NCI-H1048 (cell line): ENCODE measurements around the gene LHX3.

ENCODE experiments used
- DNase-seq: peaks from one replicate; lab custom pipeline; 2025; lab: John Stamatoyannopoulos, UW

The LHX3 gene

DNA sequence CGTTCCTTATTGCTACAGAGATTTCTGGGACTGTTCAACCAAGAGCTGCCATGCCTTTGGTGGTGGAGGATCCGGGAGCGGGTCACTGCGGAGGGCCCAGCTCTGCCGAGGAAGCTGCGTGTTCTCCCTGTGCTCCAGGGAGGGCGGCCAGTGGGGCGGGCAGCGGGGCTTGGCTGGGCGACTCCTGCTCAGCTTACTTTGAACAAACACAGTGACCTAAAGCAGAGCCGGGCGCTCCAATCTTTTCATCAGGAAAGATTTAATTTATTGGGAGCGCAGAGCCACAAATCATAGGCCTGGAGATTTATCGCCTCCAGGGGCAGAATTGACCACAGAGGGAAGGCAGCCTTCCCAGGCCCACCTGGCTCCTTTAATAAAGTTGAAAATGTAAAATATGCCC, 27.7 kb downstream of the LHX3 start:
- DNase-seq = no peak

DNA sequence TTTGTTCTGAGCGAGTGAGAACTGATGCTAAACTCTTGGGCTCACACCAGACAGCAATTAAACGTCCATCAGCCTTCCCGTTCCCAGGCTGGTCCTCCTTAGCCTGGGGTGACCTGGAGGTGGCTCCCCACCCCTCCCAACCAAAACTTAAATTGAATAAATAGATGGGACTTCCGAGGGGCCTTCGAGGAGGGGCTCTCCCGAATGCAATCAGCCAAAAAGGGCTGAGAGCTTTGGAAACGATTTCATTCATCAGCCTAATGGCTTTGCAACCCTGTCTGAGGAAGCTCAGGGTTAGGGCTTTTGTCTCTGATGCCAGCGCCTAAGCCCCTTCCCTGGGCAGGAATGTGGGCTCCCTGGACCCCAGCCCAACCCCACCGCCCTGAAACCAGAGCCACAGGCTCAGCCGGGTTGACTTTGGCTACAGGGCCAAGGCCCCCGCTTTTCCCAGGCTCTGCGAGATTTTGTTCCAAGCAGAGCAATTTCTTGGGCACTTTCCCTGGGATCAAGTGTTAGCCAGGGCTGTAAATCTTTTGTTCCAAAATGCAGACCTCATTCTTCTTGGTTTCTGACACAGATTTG, 29.2 kb downstream of the LHX3 start:
- no peak for DNase-seq

DNA sequence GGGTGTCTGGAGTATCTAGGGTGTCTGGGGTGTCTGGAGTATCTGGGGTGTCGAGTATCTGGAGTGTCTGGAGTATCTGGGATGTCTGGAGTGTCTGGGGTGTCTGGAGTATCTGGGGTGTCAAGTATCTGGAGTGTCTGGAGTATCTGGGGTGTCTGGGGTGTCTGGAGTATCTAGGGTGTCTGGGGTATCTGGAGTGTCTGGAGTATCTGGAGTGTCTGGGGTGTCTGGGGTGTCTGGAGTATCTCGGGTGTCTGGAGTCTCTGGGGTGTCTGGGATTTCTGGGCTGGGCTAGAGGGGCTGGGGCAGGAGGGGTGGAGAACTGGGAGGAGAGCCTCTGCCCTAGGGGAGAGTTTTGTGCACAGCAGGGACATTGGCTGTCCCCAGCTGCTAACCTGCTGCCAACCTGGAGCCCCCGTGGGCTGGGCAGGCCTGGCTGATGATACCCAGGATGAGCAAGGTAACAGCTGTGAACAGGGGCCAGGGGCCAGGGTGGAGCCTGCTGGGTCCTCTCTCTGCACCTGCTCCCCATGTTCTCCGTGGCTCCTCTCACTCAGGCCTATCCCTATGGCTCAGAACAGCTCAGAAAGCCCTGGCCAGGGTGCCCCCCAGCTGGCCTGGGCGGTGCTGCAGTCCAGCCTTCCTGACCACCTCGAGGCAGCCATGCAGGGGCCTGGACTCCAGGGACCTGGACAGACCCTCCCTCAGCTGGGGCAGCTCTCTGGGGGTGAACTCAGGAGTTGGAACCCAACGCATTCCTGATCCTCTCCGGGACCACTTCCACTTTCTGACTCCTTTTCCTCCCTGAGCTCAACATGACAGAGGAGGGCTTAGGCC, 29.9 kb downstream of the LHX3 start:
- no peak for DNase-seq

DNA sequence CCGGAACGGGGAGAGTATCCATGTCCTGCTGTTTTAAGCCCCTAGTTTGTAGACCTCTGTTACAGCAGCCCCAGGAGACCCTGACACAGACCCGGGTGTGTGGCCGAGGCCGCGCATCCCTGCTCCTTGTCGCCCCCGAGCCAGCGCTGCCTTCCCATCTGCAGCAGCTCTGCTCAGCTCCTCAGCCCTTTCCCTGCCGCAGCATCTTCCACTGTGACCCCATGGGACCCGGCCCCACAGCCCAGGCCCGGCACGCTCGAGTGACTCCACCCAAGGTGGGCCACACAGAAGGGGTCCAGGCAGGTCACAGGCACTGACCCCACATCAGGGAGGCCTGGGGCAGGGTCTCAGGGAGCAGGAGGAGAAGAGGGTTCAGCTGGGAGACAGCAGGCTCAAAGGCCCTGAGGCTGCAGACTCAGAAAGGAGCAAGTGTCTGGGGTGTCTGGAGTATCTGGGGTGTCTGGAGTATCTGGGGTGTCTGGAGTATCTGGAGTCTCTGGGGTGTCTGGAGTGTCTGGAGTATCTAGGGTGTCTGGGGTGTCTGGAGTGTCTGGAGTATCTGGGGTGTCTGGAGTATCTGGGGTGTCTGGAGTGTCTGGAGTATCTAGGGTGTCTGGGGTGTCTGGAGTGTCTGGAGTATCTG, 31.2 kb downstream of the LHX3 start:
- no peak for DNase-seq

DNA sequence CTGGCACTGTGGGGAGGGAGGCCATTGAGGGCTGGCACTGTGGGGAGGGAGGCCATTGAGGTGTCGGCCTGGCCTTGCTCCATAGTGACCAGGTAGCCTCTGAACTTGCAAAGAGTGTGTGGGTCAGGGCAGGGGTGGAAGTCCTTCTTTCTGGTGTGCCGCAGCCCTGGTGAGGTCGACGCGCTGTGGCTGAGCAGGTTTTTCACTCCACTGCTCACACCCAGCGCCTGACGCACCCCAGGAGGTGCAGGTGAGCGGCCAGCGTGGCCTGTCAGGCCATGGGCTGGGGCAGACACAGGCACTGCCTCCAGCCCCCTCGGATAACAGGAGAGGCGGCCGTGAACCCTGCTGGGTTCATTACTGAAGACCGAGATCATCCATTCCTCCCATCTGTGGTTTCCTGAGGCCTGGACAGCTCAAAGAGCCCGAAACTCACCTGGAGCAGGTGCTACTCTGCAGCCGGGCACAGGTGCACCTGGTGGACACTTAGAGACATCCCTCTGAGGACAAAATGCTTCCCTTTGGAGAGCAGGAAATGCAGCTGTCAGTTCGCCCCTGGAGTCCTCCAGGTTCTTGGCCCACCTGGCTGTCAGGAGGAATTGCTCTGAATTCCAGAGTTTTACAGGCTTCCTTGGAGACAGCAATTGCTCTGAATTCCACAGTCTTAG, 32.4 kb downstream of the LHX3 start:
- no peak for DNase-seq

DNA sequence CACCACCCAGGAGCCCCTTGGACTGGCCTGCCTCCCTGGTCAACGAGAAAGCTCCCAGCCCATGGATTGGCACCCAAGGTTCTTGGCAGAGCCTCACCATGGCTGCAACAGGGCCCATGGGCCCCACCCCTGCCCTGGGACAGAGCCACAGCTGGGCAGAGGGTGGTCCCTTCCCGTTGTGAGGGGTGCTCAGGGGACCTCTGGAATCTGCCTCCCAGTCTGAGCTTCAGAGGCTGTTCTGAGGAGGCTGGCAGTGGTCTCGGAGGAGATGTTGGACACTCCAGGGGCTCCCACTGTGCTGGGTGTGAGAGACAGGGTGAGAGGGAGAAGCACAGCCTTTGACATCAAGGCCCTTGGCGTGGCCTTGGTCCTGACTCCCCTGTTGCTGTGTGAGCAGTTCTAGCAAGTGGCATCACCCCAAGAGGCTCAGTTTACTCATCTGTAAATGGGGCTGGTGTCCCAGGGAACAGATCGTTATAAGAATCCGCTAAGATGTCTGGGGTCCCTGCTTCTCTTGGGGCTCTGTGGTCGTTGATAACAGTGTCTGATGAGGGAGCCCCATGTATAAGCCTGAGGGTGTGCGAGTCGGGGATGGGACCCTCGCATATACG, 33.0 kb downstream of the LHX3 start:
- DNase-seq = no peak

DNA sequence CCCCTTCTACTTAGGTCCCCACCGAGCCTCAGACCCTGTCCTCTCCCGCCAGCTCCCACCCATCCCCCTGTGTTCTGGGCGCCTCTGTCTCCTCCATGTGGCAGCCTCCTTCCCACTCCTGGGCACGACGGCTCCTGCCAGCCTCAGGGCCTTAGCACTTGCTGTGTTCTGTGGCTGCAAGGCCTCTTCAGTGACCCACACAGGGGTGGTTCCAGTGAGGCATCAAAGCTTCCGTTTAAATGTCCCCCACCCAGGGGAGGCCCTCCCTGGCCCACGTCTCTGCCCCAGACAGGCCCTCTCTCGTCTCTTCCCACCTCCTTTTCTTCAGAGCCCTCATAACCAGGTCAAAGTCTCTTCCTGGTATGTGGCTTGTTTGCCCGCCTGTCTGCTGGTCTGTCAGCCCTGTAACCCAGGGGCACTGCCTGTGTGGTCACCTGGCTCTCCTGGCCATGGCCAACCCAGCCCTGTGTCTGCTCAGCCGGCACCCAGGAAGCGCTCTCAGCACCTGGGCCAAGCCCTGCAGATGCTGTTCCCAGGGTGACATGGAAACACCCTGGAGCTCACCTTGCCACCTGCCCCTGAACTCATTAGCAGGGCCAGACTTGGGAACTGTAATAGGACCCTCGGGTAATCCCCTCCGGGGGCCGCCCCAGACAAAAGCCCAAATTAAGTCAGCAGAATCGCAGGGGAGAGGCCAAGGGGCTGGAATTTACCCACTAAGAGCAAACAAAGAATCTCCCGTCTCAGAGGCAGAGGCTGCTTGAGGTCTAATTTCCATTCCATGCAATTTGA, 33.7 kb downstream of the LHX3 start:
- DNase-seq = no peak

DNA sequence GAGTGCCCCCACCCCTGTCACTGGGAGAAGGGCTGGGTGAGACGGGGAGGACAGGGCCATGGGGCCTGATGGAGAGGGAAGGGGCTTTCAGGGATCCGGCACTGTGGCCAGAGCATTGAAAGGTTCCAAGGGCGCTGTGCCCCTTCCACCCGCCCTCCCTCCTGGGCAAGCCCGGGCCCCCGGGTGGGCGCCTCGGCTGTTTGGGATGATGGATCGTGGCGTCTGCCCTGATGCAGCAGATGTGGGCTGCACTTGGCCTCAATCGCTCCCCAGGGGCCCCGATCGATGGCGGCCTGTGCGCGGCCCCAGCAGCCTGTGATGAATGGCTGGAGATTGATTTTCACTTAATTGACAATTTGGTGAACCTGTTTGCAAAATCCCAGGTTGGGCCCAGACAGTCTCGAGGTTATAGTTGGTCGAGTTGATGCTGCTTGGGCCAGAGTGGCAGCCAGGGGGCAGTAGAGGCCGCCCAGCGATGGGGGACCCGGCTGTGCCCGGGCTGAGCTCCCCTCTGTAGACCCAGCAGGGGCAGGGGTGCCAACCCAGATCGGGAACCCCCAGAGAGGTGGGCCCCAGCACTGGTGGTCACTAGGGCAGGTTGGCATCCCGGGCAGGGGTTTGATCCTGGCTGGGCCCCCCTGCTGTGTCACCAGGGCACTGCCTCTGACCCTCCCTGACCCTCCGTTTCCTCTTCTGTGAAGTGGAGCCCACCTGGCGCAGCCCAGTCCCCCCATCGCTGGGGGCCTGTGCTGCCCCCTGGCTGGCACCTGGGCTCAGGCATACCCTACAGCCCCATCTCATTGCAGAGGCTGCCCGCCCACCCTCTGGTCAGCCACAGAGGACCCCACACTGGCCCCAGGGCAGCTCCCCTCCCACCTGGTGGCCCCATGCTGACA, 34.7 kb downstream of the LHX3 start:
- DNase-seq = no peak

DNA sequence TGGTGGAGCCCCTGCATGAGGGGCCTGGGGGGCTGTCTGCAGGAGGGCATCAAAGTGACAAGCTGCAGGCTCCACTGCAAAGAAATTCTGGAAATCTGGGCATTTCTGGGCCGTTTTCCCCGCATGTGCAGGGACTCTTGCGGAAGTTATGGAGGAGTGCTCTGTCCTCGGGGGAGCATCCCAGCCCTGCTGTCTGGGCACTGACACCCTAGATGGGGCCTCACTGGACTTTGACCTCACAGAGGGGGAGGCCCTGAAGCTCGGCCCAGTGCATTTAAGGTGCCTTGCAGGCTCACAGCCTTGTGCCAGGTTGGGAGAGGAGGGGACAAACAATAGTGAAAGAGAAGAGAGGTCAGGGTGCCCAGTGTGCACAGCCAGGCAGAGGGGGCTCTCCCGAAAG, 35.4 kb downstream of the LHX3 start:
- DNase-seq = no peak

DNA sequence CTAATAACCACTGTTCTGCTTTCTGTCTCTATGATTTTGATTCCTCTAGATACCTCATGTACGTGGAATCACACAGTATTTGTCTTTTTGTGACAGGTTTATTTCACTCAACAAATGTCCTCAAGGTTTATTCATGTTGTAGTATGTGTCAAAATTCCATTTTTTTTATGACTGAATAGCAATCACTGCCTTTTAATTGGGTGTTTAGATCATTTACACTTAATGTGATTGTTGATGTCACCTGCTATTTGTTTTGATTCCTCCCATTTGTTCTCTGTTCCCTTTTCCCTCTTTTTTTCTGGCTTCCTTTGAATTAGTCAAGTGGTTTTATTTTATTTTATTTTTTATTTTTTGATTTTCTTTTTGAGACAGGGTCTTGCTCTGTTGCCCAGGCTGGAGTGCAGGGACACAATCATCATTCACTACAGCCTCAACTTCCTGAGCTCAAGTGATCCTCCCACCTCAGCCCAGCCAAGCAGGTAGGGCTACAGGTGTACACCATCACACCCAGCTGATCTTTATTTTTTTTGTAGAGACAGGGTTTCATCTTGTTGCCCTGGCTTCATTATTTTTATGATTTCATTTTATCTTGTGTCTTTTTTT, 41.6 kb downstream of the LHX3 start:
- DNase-seq = no peak

DNA sequence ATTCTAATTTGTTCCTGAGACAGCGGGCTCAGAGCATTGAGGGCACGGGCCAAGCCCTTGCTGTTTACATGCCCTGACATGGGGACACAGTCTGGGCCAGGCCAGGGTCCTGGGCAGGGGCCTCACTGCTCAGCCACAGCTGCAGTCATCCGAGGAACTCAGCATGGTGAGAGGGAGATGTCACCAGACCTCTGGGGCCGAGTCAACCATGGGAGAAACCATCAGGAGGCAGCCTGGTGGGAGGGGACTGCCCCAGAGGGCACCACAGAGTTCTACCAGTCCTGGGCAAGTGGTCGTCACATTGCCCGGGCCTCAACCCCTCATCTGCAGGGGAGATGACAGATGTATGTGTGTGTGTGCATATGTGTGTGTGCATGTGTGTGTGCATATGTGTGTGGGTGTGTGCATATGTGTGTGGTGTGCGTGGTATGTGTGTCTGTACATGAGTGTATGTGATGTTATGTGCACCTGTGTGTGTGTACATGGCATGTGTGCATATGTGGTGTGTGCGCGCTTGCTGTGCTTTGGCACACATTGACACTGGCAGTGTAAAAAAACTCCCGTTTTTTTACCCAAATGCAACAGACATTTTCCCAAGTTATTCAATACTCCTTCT, 43.8 kb downstream of the LHX3 start:
- DNase-seq = no peak

DNA sequence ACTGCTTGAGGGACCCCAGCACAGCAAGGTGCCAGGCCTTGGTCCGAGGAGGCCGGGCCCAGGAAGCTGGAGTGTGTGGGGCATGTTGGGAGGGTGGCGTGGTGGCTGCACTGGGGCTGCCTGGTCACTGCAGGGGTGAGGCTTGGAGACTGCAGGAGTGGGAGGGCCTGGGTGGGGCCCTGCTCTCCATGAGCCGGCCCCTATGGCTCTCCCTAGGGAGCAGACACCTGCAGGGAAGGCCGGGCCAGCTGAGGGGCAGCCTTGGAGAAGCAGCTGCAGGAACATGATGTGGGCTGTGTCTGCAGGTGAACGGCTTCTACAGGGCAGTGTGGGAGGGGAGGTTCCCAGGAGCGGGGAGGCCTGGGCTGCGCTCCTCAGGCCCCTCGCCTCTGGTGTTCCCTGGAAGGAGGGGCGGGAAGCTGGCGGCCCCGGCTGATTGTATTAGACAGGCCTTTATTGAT, 44.5 kb downstream of the LHX3 start:
- no peak for DNase-seq

DNA sequence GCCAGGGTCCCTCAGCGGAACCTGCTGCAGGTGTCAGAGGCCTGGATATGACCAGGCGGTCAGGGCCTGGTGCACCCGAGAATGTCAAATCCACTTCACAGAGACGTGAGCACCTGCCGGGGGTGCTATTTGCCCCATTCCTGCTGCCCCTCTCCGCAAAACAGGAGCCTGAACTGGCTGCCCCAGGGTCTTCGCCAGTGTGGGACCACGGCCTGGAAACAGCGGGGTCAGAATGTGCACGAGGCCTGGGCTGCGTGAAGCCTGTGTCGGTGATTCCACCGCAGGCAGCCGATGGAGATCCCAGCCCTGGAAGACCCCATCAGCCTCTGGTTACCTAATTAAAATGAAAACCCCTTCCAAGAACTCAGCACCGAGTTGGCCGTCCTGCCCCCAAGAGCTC, 45.1 kb downstream of the LHX3 start:
- no peak for DNase-seq

DNA sequence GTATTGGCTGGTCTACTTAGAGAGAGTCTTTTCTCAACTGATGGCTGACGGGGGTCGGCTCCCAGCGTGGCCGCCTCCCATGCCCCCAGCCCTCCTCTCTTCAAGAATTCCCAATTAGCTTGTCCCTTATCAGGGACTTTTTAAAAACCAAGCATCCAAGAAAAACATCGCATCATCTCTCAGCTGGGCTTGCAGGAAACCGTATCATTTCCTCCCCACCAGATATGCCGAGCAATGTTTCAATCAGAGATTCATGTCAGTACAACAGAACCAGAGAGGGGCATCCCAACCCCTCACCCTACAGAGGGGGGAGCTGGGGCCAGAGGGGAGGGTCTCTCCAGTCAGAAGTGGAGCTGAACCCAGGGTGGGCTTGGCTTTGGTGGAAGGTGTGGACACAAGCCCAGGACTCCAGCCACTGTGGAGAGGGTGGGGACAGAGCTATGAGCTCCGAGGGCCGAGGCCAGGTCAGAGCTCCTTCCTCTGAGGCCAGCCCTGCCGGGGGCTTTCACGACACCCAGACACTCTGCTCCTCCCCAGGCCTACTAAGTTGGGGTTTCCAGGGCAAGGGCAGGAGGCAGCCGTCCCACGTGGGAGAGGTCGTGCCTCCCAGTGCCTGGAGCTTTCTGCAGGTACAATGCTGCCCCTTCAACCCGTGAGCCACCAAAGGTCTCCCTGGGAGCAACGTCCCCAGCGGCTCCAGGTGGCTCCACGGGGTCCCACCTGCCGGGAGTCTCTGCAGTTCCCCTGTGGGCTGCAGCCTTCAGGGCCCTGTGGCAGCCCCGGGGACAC, 47.3 kb downstream of the LHX3 start:
- DNase-seq = no peak

DNA sequence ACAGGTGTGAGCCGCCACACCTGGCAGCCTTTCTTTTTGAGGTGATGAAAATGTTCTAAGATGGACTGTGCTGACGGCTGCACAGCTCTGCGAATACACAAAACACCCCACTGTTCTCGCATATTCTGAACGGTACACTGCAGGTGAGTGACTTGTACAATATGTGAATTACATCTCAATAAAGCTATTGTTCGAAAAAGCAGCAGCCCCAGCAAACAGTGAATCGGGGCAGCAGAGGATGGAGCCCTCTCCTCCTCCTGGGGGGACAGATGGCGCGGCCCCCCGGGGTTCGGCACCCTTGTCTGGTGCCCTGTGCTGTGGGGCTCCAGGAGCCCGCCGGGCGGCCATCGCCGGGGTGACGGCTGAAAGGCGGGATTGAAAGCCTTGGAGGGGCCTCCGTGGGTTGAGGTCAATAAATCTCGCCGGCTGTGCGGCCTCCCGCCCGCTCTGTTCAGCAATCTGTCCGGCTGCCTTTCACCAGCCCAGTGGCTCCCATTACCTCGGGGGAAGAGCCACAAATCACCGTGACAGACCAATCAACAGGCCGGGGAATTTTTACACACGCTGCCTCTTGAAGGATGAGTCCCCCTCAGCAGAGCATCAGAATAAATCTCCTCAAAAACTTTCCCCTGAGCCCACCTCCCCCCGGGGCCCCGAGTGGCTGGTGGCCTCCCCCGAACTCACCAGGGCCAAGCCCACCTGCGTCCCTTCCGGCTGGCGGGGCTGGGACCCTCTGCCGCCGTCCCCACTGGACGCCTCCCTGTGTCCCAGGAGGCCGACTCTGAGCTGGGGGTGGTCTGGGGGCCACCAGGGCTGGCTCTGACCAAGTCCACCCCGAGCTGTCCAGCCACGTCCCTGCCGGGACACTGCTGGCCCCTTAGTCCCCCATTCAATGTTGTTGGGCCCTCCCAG, 48.5 kb downstream of the LHX3 start:
- DNase-seq = no peak

DNA sequence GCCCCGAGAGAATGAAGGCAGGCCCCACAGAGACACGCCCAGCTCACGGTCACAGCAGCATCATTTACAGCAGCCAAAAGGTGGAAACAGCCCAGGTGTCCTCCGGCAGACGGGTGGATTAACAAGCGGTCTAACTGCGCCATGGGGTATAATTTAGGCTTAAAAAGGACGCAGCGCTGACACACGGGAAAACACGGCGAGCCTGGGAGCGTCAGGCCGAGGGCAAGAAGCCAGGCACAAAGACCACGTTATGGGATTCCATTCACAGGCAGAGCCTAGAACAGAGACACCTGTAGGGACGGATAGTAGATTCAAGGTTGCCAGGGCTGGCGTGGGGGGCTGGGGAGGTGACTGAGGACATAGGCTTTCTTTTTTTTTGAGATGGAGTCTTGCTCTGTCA, 49.4 kb downstream of the LHX3 start:
- DNase-seq = no peak

DNA sequence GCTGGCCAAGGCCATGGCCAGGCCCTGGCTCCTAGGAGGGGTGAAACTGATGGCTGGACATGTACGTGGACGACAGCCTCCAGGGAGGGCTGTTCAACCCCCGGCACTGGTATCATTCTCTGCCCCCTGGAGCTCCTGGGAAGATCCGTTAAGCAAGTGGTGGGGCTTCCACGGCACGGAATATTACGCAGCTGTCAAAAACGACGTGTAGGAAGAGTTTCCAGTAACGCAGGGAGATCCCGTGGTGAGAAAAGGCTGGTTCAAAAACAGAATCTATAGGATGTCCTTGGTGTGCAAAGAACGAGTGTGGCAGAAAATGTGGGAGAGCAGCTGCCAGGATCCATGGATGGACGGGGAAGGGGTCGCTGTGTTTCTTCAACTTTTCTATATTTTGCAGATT, 50.0 kb downstream of the LHX3 start:
- DNase-seq = no peak
